Lower lobe of right lung (tissue), 2 donors: Measurements from ENCODE around the gene FHIT. TPM values are rescaled to one million over a fixed set of nuclear protein-coding genes. Genes with fewer than 3 reads are reported as not detected.

Source experiments
- ATAC-seq, 2 donors: fragments of 200-7000 bp; cut with Tn5 transposase; one replicate each; pipeline ENCODE4 v1.9.1; 2020 to 2022; ENCODE audit warnings: mild to moderate bottlenecking in 2 of 2, moderate library complexity in 2 of 2
- DNase-seq: peaks from one replicate; pipeline ENCODE4 v3.0.0-alpha.2; 2020
- H3K27ac ChIP-seq: fragments of 200-600 bp; one replicate; pipeline ENCODE4 v1.8.0; 2022
- H3K27me3 ChIP-seq: fragments of 200-600 bp; one replicate; pipeline ENCODE4 v1.8.0; 2022; ENCODE audit warnings: low read depth
- H3K36me3 ChIP-seq: fragments of 200-600 bp; one replicate; pipeline ENCODE4 v1.8.0; 2022; ENCODE audit warnings: mild to moderate bottlenecking
- H3K4me1 ChIP-seq: fragments of 200-600 bp; one replicate; pipeline ENCODE4 v1.8.0; 2022
- H3K4me3 ChIP-seq: fragments of 200-600 bp; one replicate; pipeline ENCODE4 v1.8.0; 2022; ENCODE audit warnings: mild to moderate bottlenecking
- H3K9me3 ChIP-seq: fragments of 200-600 bp; one replicate; pipeline ENCODE4 v1.8.0; 2022
- intact Hi-C: fragments of 100-400 bp; cut with DNase I; formaldehyde crosslinking; loops from one replicate; pipeline ENCODE4 v1.11.0; 2022
- total RNA-seq: library from RNA; stranded (reverse); fragmentation: NEBNext Ultra II Directional; extraction: Animal tissue kit (Norgen Biotek cat#: 25700); gene quantifications from one replicate; pipeline ENCODE4 v1.2.1, GENCODE V29; 2021
- TF ChIP-seq, protein P1 (sequence below): fragments of 200-600 bp; IDR thresholded peaks from one replicate; pipeline ENCODE4 v1.8.0; 2022; ENCODE audit warnings: antibody characterized with exemption, mild to moderate bottlenecking
- donor health status: DM: no; HTN: yes; CAD: no; lungs with severe emphysema.

The FHIT gene
- total RNA-seq, 1 donor from 2014 or later: 10.3 TPM

DNA sequence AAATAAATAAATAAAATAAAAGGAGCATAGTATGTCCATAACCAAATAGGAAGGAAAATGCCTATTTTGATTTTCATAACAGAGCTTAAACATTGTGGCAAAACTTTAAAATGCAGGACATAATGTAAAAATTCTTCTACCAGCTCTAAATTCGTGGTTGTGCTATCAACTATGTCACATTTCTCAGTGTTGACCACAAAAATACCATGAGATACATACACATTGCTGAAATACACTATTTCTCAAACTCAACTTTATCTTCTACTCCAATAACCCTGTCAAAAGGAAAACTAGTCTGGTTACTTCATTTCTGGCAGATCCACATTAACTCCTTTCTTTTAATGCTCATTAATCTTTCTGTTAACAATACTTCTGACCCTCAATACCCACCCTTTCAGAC is 523.2 kb downstream of the FHIT start:
- TF ChIP-seq, protein P1, sequence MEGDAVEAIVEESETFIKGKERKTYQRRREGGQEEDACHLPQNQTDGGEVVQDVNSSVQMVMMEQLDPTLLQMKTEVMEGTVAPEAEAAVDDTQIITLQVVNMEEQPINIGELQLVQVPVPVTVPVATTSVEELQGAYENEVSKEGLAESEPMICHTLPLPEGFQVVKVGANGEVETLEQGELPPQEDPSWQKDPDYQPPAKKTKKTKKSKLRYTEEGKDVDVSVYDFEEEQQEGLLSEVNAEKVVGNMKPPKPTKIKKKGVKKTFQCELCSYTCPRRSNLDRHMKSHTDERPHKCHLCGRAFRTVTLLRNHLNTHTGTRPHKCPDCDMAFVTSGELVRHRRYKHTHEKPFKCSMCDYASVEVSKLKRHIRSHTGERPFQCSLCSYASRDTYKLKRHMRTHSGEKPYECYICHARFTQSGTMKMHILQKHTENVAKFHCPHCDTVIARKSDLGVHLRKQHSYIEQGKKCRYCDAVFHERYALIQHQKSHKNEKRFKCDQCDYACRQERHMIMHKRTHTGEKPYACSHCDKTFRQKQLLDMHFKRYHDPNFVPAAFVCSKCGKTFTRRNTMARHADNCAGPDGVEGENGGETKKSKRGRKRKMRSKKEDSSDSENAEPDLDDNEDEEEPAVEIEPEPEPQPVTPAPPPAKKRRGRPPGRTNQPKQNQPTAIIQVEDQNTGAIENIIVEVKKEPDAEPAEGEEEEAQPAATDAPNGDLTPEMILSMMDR: no peak
- Histone ChIP-seq H3K27ac (no peak overlapping the region), H3K27me3 (no peaks in the 10 kb centered on the region), H3K36me3 (no peaks in the 10 kb centered on the region), H3K4me1 (no peaks in the 10 kb centered on the region), H3K4me3 (no peak overlapping the region), H3K9me3 (no peaks in the 10 kb centered on the region)
- intact Hi-C loops: no loop called here
- DNase-seq (no peak), ATAC-seq (no peak)

DNA sequence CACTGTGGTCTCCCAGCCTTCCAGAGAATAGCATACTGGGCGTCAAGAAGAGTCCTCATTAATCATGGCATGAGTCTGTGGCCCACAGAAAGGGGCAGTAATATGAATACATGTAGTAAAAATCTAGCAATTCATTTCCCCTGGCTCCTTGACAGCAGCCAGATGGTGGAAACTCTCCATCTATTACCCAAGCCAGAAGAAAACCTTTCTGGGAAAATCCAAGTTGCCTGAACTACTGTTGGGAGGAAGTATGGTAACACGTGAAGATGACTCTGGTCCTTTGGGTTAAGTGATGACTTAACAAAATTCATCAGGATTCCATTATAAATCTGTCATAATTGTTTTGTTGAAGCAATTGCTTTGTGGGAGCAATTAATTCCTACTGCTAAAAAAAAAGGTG is 530.5 kb downstream of the FHIT start:
- intact Hi-C loops: no loop called here
- Histone ChIP-seq H3K36me3 (no peaks in the 10 kb centered on the region), H3K9me3 (no peaks in the 10 kb centered on the region), H3K27ac (no peak overlapping the region), H3K4me1 (no peaks in the 10 kb centered on the region), H3K4me3 (no peak overlapping the region), H3K27me3 (no peaks in the 10 kb centered on the region)
- DNase-seq (no peak), ATAC-seq (no peak)
- TF ChIP-seq, protein P1: no peak

DNA sequence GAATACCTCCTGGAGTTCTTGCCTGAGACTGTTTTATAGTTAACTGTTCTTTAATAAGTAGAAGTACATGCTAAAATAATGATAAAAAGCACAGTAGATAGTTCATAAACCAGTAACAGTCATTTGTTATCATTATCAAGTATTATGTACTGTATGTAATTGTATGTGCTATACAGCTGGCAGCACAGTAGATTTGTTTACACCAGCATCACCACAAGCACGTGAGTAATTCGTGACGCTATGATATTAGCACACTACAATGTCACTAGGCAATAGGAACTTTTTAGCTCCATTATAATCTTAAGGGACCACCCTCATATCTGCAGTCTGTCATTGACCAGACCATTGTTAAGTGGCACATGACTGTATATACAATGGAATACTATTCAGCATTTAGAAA is 534.7 kb downstream of the FHIT start:
- Histone ChIP-seq H3K27ac (no peak overlapping the region), H3K4me3 (no peak overlapping the region), H3K9me3 (no peaks in the 10 kb centered on the region), H3K27me3 (no peaks in the 10 kb centered on the region), H3K36me3 (no peaks in the 10 kb centered on the region), H3K4me1 (no peaks in the 10 kb centered on the region)
- intact Hi-C loops: no loop called here
- no peak for ATAC-seq
- TF ChIP-seq, protein P1: no peak
- no peak for DNase-seq

DNA sequence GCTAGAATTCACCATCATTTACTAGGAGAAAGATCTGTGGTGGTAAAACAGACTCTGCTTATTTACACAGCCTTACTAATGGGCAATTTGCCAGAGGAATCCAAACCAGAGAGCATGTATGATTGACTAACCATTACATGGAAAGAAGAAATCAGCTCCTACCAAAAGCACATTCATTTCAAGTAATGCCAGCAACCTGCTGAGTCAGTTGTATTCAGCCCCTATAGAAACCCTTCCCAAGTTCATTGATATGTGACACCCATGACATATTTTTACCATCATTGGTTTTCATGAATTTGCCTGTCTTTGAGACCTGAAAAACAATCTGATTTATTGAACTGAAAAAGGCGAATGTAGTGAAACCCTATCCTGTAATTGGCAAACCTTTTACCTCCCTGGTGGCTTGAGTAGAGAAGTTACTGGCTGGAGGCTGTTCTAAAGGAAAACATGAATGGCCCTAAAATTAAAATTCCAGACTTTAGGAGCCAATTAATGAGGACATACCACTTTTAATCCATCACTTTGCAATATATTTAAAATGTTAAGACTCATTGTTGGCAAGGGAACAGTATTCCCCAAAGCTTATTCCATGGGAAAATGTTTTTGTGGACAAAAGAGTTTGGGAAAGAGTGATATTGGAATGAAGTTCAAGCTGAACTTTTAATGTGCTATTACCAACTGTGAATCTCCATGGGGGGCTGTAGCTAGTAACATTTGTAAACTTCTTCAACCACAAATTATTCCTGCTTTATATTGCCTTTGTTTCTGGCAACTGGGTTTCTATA is 542.9 kb downstream of the FHIT start:
- ATAC-seq: no peak
- H3K4me3 ChIP-seq: no peak overlapping the region
- intact Hi-C loops: no loop called here
- TF ChIP-seq, protein P1: no peak
- no peaks in the 10 kb centered on the region for H3K36me3 ChIP-seq
- no peaks in the 10 kb centered on the region for H3K27me3 ChIP-seq
- DNase-seq: no peak
- no peaks in the 10 kb centered on the region for H3K9me3 ChIP-seq
- no peak overlapping the region for H3K27ac ChIP-seq
- H3K4me1 ChIP-seq: no peaks in the 10 kb centered on the region

DNA sequence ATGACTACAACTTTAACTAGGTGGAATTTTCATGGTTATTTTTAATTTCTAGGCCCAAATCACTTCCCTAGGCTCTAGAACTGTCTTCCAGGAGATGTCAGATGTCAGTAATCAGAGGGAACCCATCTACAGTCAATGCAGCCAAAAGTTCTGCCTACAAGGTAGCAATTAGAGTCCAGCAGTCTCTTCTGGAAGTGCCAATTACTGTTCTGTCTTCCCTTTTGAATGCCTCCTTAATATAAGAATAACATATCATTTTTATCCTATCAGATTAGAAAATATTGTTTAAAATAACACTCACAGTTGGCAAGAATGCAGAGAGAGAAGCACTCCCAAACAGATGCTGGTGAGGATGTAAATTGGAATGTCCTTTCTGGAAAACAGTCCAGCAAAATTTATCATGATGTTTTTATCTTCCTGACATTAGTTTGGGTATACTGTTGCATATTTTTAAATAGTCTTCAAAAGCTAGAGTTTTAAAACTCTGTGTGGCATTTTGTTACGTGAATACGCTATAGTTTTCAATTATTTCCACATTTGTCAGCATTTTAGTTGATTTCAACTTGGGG is 543.7 kb downstream of the FHIT start:
- Histone ChIP-seq H3K4me1 (no peaks in the 10 kb centered on the region), H3K27me3 (no peaks in the 10 kb centered on the region), H3K27ac (no peak overlapping the region), H3K36me3 (no peaks in the 10 kb centered on the region), H3K4me3 (no peak overlapping the region), H3K9me3 (peaks cover 3% of the 10 kb centered on the region)
- DNase-seq (no peak), ATAC-seq (no peak)
- TF ChIP-seq, protein P1: no peak
- intact Hi-C loops: no loop called here
